ENCODE results near the gene CARD19. TPM values are rescaled to one million over a fixed set of nuclear protein-coding genes. Genes with fewer than 3 reads are reported as not detected.

The CARD19 gene
- total RNA-seq, 4 donors from 2014 or later: 53.4 to 93.6 (median 60.7) TPM

- no peak for DNase-seq (ENCODE audit: low spot score in 2 of 2)
- no peaks in the 10 kb centered on the region for H3K27me3 ChIP-seq
- H3K4me3 ChIP-seq: no peak overlapping the region
- H3K4me1 ChIP-seq: no peaks in the 10 kb centered on the region
- no peak overlapping the region for H3K27ac ChIP-seq
- H3K9me3 ChIP-seq: no peaks in the 10 kb centered on the region
- peaks cover 0 to under 1% (median 0%) of the 10 kb centered on the region in 3 donors for H3K36me3 ChIP-seq
- whole genome bisulfite sequencing, 2 donors: 73 to 83% methylated on average over 8 to 9 of the region's 9 CpGs
- TF ChIP-seq CTCF (IDR thresholded peaks at IDR 0.05): no peak
- TF ChIP-seq POLR2A (IDR thresholded peaks at IDR 0.05): no peak
- TF ChIP-seq EP300 (IDR thresholded peaks at IDR 0.05): no peak
Measured at GRCh38 chr9:93080406-93080805, 15.6 kb upstream of the CARD19 start.

DNA sequence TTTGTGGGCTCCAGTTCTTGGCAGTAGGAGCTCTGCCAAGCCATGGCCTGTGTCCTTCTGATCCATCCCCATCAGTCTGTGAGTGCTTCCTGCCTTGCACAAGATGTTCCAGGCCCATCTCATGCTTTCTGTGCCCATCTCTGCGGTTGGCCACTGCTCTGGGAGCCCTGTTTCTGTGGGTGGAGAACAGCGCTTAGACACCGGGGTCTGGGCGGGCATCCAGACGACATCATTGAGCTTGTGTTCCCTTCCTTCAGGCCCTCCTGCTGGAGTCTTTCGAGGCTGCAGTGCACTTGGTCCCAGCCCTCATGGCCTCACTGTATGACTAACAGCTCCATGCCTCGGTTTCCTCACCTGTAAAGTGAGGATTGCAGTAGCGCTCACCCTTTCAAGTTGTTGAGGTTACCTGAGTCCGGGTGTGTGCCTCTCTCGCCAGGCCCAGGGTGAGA, 14.9 kb upstream of the CARD19 start:
- Histone ChIP-seq H3K27me3 (no peaks in the 10 kb centered on the region), H3K4me1 (no peaks in the 10 kb centered on the region), H3K36me3 (peaks cover 0 to 8% (median 0%) of the 10 kb centered on the region in 3 donors), H3K9me3 (peaks cover 0 to 2% (median 0%) of the 10 kb centered on the region in 4 donors), H3K27ac (no peak overlapping the region), H3K4me3 (no peak overlapping the region)
- no peak for DNase-seq (ENCODE audit: low spot score in 2 of 2)
- TF ChIP-seq CTCF (IDR thresholded peaks at IDR 0.05) (no peak), EP300 (IDR thresholded peaks at IDR 0.05) (no peak), POLR2A (IDR thresholded peaks at IDR 0.05) (no peak)
- WGBS, 2 donors: 78 to 88% methylated on average over 10 of the region's 10 CpGs

DNA sequence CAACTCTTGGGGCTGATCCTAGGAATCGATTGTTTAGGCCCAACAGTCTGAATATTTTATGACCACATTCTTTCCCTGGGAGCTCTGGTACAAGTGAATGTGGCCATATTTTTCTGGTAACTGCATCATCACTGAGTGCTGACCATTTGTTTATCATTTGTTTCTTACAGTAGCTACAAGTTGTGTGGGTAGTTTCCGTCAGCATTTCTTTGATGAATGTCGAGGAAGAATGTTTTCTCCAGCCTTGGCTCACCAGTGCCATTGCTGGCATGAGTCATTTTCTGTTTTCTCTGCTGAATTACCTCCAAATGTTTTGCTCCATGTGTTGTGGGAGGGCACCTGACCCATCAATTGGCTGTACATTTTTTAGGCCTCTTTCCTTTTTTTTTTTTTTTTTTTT, 14.1 kb upstream of the CARD19 start:
- no peak for TF ChIP-seq EP300 (IDR thresholded peaks at IDR 0.05)
- TF ChIP-seq POLR2A (IDR thresholded peaks at IDR 0.05): no peak
- no peak for TF ChIP-seq CTCF (IDR thresholded peaks at IDR 0.05)
- H3K4me1 ChIP-seq: no peaks in the 10 kb centered on the region
- peaks cover 0 to 2% (median 0%) of the 10 kb centered on the region in 4 donors for H3K9me3 ChIP-seq
- WGBS, 2 donors: 45 to 51% methylated on average over 3 of the region's 3 CpGs
- no peak for DNase-seq (ENCODE audit: low spot score in 2 of 2)
- peaks cover 0 to 8% (median 0%) of the 10 kb centered on the region in 3 donors for H3K36me3 ChIP-seq
- no peaks in the 10 kb centered on the region for H3K27me3 ChIP-seq
- H3K27ac ChIP-seq: no peak overlapping the region
- H3K4me3 ChIP-seq: no peak overlapping the region

- 41 to 51% methylated on average over 17 of the region's 18 CpGs for WGBS, 2 donors
- no peaks in the 10 kb centered on the region for H3K27me3 ChIP-seq
- H3K4me3 ChIP-seq: no peak overlapping the region
- H3K27ac ChIP-seq: no peak overlapping the region
- DNase-seq (ENCODE audit: low spot score in 2 of 2): no peak
- TF ChIP-seq POLR2A (IDR thresholded peaks at IDR 0.05) (no peak), CTCF (IDR thresholded peaks at IDR 0.05) (no peak), EP300 (IDR thresholded peaks at IDR 0.05) (no peak)
- peaks cover 0 to 2% (median 0%) of the 10 kb centered on the region in 4 donors for H3K9me3 ChIP-seq
- H3K4me1 ChIP-seq: no peaks in the 10 kb centered on the region
- peaks cover 0 to 8% (median 0%) of the 10 kb centered on the region in 3 donors for H3K36me3 ChIP-seq
Measured at GRCh38 chr9:93082841-93083411, 13.1 kb upstream of the CARD19 start.

DNA sequence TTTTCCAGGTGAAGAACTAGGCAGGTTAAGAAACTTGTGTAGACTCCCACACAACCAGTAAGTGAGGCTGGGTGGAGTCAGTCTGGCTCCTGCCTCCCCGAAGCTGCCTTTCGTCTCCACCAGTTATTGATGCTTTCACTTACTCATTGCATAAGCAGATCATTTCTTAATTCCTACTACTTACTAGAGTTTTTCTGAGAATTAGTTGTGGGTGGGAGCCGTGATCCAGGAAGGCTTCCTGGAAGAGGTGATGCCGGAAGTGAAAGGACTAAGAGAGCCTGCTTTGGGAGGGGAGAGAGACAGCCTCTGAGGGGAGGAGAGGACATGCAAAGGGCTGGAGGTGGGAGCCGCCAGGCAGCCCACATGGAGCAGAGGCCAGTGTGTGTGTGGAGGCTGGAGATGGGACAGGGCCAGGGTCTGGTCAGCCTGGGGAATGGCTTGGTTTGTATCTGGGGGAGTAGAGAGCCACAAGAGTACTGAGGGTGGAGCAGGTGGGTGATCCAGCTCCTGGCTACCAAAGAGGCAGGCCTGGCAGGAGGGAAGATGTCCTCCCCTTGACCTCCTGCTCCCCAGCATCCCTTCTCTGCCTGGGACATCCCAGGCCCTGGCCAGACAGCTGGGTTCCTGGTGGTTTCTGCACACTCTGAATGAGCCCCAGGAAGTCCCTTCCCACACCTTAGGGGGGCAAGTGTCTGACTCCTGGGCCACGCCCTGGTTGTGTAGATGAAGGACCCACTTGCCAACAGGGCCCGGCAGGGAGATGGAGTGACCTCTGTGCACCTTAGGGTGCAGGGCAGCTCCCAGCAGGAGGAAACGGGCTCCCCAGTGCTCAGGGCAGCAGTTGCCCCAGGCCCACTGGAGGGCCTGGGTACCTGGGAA, 12.2 kb upstream of the CARD19 start:
- H3K36me3 ChIP-seq: peaks cover 0 to 8% (median 0%) of the 10 kb centered on the region in 3 donors
- H3K4me1 ChIP-seq: no peaks in the 10 kb centered on the region
- DNase-seq (ENCODE audit: low spot score in 2 of 2): no peak
- H3K27me3 ChIP-seq: no peaks in the 10 kb centered on the region
- H3K9me3 ChIP-seq: peaks cover 0 to 2% (median 0%) of the 10 kb centered on the region in 4 donors
- 79 to 88% methylated on average over 8 of the region's 8 CpGs for WGBS, 2 donors
- TF ChIP-seq EP300 (IDR thresholded peaks at IDR 0.05) (no peak), CTCF (IDR thresholded peaks at IDR 0.05) (no peak), POLR2A (IDR thresholded peaks at IDR 0.05) (no peak)
- H3K4me3 ChIP-seq: no peak overlapping the region
- no peak overlapping the region for H3K27ac ChIP-seq
